ENCODE data around the gene MPHOSPH8.
"Not testable (repeated sequence)": the region's sequence is repeated elsewhere in the genome, so short reads cannot be mapped to it uniquely, and the experiment has no call there.

MPHOSPH8 gene

GRCh38 chr13:19681517-19681916 lies 48.1 kb downstream of the MPHOSPH8 start:
- in situ Hi-C loops (cut with MboI; ENCODE audit: low sequenced_read_pairs): no loop called here

- in situ Hi-C loops (cut with MboI; ENCODE audit: low sequenced_read_pairs): no loop called here
Measured at GRCh38 chr13:19685034-19685433, 51.6 kb downstream of the MPHOSPH8 start.

GRCh38 chr13:19685437-19685836 lies 52.0 kb downstream of the MPHOSPH8 start:
- in situ Hi-C loops (cut with MboI; ENCODE audit: low sequenced_read_pairs): no loop called here

- in situ Hi-C loops (cut with MboI; ENCODE audit: low sequenced_read_pairs): not testable (repeated sequence)
Measured at GRCh38 chr13:19691447-19691846, 58.0 kb downstream of the MPHOSPH8 start.

GRCh38 chr13:19695428-19695827 lies 62.0 kb downstream of the MPHOSPH8 start:
- in situ Hi-C loops (cut with MboI; ENCODE audit: low sequenced_read_pairs): no loop called here

GRCh38 chr13:19695829-19696228 lies 62.4 kb downstream of the MPHOSPH8 start:
- in situ Hi-C loops (cut with MboI; ENCODE audit: low sequenced_read_pairs): no loop called here

DNA sequence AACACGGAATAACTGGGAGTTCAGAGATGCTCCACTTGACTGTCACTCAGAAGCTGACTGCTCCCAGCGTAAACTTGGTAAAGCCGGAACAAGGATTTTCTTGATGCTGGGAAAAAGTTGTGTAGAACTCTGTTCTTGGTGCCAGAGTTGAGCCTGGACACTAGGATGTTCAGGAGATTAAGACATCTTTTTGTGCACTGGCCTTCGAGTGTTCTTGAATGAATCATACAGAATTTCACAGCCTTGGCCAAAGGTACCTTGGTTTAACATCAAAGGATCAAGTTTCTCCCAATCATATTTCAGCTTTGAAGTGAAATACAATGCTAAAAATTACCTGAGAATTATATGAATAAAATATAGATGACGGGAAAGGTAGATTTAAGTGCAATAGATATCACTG lies 67.5 kb downstream of the MPHOSPH8 start:
- in situ Hi-C loops (cut with MboI; ENCODE audit: low sequenced_read_pairs): not testable (repeated sequence)

- in situ Hi-C loops (cut with MboI; ENCODE audit: low sequenced_read_pairs): not testable (repeated sequence)
Measured at GRCh38 chr13:19701619-19702018, 68.2 kb downstream of the MPHOSPH8 start.

DNA sequence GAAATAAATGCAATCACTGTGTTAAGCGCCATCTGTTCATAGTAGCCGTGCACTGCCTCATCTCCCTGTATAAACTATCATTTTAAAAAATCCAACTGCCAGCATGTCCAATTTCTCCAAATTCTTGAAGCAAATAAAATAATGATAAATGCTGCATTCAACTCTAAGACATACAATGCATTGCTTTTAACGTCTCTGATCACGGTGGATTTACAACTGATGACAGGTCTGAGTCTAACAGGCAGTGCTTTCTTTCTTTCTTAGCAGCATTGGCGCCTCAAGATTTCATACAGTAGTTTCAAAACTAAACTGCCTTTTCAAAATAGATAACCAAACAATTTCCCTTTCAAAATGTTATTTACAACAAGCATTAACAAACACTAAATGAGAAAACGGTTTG lies 70.8 kb downstream of the MPHOSPH8 start:
- in situ Hi-C loops (cut with MboI; ENCODE audit: low sequenced_read_pairs): not testable (repeated sequence)

DNA sequence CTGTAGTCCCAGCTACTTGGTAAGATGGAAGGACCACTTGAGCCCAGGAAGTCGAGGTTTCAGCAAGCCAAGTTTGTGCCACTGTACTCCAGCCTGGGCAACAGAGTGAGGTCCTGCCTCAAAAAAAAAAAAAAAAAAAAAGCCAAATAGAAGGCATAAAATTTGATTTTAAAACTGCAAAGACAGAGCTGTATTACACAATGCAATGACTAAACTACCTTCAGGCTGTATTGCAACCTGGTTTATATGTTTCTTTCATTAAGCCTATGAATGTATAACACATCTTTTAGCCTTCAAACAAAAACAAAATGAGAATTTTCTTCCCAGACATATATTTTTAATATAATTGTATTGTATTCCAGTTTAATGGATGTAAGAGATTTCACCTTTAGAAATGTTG lies 75.6 kb downstream of the MPHOSPH8 start:
- in situ Hi-C loops (cut with MboI; ENCODE audit: low sequenced_read_pairs): not testable (repeated sequence)

DNA sequence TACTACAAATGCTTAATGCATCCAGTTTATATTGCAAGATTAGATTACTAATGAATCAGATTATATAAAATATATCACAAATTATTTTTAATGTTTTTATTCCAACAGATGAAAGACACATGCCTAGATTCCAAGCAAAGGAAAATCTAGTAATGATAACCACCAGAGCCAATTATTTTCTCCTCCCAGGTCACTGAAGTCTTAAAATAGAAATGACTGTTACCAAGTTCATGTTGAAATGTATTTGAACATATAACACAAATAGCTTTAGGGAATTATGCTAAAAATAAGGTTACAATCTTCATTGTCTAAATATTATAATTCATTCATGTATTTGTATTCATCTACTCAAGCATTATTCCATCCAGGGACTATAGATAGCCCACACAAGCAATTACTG lies 76.3 kb downstream of the MPHOSPH8 start:
- in situ Hi-C loops (cut with MboI; ENCODE audit: low sequenced_read_pairs): not testable (repeated sequence)

- in situ Hi-C loops (cut with MboI; ENCODE audit: low sequenced_read_pairs): no loop called here
Measured at GRCh38 chr13:19713186-19713965, 79.9 kb downstream of the MPHOSPH8 start.

DNA sequence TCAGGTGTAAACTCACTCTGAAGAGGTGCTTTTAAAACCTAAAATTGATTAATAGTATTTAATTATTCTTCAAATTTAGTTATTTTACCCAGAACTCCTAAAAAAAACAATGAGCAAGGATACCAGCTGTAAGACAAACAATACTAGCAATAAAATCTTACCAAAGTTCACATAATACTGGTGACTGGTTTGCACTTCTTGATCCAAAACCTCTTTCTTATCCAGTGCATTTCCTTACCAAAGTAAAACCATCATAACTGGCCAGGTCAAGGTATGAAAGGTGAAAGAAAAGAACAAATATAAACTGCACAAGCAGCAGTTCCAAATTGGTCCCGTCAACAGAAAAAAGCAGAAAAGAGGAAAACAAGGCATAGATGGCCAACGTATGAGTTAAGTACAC lies 86.6 kb downstream of the MPHOSPH8 start:
- in situ Hi-C loops (cut with MboI; ENCODE audit: low sequenced_read_pairs): no loop called here

Measured in HL-60/S4 (cell line).